GF-D8 (cell line): ENCODE results near the gene PLCG2.
"Not testable (repeated sequence)": the region's sequence is repeated elsewhere in the genome, so short reads cannot be mapped to it uniquely, and the experiment has no call there.

ENCODE experiments used
- DNase-seq: peaks from one replicate; lab custom pipeline; 2025; lab: John Stamatoyannopoulos, UW

Gene PLCG2

GRCh38 chr16:81778861-81779535, at the start of gene PLCG2:
TSS of gene PLCG2 (plus strand) at chr16:81779291. CDS start at chr16:81785990, 6,699 bp downstream.
- peak; percentile 23 for DNase-seq

GRCh38 chr16:81729451-81729850, 49.6 kb upstream of the PLCG2 start:
- no peak for DNase-seq

- no peak for DNase-seq
Measured at GRCh38 chr16:81730090-81731051, 48.7 kb upstream of the PLCG2 start.

DNA sequence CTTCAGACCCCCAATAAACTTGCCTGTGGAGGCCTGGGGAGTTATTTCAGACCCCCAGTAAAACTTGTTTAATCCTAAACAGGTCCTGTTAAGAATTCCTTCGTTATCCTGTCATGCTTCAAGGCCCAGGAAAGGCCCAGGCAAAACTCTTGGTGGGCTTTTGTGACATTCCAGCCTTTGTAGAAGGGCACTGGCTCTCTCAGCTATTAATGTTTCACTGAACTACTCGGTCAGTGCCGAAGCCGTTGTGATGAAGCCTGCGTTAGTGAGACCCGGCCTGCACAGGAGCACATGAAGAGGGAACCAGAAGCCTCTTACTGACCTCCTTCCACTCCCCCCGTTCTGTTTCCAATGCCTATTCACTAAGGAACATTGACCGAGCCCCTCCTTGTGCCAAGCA, 47.4 kb upstream of the PLCG2 start:
- no peak for DNase-seq

DNA sequence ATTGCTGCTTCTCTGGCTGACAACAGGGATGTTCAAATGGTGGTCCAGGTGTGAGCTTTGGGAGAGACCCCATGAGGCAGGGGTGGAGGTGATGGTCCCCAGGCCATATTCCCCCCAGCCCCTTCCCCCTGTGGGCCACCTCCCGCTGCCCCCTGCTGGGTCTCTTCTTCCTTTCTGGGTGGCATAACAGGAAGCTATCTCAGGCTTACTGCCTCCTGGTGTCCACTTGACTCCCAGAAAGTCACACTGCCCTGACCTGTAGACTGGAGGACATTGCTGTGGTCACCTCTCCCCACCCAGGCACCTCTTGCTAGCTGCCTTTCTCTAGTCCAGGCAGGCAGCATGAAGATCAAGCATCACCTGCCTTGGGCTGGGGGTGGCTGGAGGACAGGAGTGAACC, 46.4 kb upstream of the PLCG2 start:
- no peak for DNase-seq

DNA sequence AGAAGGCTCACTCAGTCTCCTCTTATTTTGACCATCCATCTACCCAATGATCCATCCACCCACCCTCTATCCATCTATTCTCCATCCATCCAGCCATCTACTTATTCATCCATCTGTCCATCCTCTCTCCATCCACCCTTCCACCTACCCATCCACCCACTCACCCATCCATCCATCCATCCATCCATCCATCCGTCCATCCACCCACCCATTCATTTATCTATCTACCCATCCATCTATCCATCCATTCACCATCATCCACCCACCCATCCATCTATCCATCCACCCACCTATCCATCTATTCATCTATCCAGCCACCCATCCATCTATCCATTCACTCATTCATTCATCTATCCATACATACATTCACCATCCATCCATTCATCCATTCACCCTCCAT, 45.8 kb upstream of the PLCG2 start:
- no peak for DNase-seq

DNA sequence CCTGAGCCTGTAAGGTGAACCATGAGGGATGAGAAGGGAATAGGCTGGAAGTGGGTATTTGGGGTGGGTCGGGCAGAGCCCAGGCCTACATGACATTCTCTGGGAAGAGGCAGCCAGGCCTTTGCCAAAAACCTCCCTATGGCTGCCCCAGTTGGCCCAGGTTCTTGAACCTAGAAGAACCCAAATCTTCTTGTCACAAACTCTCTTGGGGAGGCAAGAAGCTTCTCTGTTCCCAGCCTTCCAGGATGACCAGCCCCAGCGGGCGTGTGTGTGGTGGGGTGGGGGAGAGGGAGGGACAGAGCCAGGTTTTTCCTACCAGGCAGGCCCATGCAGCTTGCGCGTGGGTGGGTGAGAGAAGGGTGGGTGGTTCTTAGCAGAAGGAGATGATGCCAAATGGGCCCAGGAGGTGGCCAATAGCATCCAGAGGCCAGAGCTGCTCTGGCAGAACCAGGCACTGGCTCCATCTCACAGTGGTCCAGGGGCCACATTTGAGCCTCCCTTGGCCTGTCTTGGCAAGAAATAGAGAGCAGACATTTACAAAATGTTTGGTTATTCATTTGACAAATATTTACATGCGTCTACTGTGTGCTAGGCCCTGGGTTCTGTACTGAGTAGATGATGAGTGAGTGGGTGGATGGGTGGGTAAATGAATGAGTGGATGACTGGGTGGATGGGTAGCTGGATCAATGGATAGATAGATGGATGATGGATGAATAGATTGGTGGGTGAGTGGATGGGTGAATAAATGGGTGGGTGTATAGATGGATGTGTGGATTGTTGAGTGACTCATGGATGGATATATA, 44.3 kb upstream of the PLCG2 start:
- no peak for DNase-seq

DNA sequence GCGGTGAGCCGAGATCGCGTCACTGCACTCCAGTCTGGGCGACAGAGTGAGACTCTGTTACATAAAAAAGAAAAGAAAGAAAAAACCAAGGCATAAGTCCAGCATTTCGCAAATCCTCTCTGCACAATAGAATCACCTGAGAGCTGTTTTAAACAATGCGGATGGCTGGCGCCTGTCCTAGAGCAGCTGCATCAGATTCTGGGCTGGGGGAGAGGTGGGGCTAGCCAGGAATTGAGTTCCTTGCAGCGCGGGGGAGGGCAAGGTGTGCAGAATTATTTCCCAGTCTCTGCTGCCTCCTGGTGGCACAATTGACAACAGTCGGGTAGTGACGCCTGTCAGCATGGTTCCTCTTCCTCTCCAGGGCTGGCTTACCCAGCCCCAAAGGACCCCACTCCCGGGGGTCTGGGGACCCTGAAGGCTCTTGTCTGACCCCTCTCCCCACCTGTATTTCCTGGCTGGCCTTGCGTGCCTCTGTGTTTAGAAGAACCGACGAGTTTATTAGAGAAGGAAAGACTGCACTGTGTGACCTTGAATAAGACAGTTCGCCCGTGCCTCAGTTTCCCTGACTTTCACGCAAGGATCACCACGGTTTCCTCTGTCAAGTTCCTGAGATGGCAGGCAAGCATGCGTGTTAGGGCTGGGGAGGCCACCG, 41.1 kb upstream of the PLCG2 start:
- peak; percentile 38 for DNase-seq

- DNase-seq, result peak; percentile 95
Measured at GRCh38 chr16:81738783-81739496, 40.2 kb upstream of the PLCG2 start.

DNA sequence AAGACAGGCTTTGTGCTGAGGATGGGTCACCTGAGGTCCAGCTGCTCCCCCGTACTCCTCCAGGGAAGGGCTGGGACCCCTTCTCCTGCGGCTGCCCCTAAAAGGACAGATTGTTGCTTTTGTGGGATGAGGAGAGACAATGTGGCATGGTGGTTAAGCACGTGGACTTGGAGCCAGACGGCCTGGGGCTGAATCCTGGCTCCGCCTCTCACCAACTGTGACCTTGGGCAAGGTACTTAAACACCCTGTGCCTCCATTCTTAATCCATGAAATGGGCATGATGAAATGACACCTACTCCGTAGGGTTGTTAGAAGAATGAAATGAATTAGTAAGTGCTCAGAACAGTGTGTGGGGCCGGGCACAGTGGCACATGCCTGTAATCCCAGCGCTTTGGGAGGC, 39.6 kb upstream of the PLCG2 start:
- peak; percentile 31 for DNase-seq

GRCh38 chr16:81740169-81740568, 38.9 kb upstream of the PLCG2 start:
- DNase-seq, result peak; percentile 33

DNA sequence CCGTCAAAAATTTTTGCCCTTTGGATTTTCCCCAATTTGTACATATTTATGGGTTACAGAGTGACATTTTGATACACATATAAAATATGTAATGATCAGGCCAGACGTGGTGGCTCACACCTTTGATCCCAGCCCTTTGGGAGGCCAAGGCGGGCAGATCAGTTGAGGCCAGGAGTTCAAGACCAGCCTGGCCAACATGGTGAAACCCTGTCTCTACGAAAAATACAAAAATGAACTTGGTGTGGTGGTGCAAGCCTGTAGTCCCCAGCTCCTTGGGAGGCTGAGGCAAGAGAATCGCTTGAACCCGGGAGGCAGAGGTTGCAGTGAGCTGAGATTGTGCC, 37.7 kb upstream of the PLCG2 start:
- DNase-seq, result not testable (repeated sequence)

- DNase-seq, result no peak
Measured at GRCh38 chr16:81744385-81744784, 34.7 kb upstream of the PLCG2 start.

DNA sequence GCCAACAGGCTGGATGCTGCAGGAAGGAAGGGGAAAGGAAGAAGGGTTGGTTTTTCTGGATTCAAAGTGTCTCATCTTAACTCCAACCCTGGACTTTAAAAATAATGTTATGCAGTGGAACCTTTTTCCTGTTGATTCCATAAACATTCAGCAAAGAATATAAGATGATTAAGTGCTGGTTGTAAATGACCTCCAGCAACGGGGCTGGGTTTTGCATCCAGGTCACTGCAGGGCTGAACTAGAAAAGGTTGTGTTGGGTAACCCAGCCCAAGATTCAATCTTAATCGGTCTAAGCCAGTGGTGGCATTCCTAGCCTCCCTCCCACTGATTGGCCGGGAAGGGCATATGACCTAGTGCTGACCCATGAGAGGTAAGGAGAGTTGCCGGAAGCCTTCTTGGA, 34.2 kb upstream of the PLCG2 start:
- DNase-seq, result no peak

- peak; percentile 21 for DNase-seq
Measured at GRCh38 chr16:81745704-81746558, 33.2 kb upstream of the PLCG2 start.

GRCh38 chr16:81746566-81746965, 32.5 kb upstream of the PLCG2 start:
- DNase-seq, result no peak

GRCh38 chr16:81748476-81749198, 30.5 kb upstream of the PLCG2 start:
- peak; percentile 76 for DNase-seq

DNA sequence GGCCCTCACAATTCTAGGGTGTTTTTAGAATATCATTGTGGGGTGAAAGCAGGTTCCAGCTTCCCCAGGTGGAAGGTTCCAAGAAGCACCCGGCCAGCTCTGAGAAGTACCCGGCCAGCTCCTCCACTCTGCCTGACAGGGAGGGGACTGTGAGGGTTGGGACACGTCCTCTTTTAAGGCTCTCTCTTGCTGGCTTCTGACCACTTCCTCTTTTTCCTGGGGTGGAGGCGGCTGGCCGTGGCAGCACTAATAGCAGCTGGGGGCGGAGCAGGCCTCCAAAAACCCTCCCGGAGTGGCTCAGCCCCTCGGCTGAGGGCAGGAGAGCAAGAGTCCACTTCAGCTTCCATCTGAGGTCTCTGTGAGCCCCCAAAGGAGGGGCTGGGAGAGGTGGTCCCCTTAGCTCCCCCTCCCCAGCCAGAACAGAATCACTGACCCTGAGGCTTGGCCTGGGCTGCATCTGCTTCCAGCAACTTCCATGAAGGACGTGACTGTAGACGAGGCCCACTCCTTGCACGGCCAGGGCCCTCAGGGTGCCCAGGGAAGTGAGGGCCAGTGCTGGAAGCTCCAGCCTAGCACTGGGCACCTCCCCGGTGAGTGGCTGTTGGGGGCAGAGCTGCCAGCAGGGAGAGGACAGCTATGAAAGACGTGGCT, 26.7 kb upstream of the PLCG2 start:
- DNase-seq, result peak; percentile 95

- no peak for DNase-seq
Measured at GRCh38 chr16:81752876-81753227, 26.2 kb upstream of the PLCG2 start.
